Ovary (tissue), 3 donors: Measurements from ENCODE around the gene PGBD5.

Experiments used
- EP300 ChIP-seq: sonication (generic); formaldehyde crosslinking; IDR thresholded peaks from one replicate; pipeline ENCODE4 v1.6.1; 2017; ENCODE audit warnings: antibody characterized with exemption
- POLR2A ChIP-seq: fragments of 450-650 bp; IDR thresholded peaks from one replicate; pipeline ENCODE4 v1.6.1; 2017; ENCODE audit warnings: antibody characterized with exemption, mild to moderate bottlenecking, moderate library complexity
- TF ChIP-seq, protein P1 (sequence below), 3 donors: fragments of 450-650 bp in 2 of 3; fragments of 200-600 bp in 1 of 3; IDR thresholded peaks; one replicate each; pipeline versions ENCODE4 v1.5.1 to v1.8.0; 2016 to 2022; ENCODE audit warnings: antibody characterized with exemption in 3 of 3, mild to moderate bottlenecking in 1 of 3
- donor health status: DM: no; HTN: no; CAD: no.

DNA sequence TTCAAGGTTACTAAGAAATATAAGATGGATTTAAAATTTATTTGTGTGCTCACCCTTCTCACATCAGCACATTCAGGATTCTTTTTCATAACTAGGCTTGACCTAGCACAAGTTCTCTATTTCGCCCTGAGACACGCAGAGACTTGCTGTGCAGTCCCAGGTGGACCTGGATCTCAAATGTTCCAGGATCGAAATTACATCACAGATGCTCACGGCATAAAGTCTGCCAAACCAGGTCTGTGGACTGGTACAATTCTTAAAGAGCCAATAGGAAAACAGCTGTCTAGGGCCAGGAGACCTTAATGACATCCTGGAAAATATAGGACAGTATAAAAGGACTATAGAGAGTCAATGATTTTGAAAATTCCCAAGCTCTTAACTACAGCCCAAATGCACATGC, 2.2 kb downstream of the PGBD5 start:
- TF ChIP-seq, protein P1, sequence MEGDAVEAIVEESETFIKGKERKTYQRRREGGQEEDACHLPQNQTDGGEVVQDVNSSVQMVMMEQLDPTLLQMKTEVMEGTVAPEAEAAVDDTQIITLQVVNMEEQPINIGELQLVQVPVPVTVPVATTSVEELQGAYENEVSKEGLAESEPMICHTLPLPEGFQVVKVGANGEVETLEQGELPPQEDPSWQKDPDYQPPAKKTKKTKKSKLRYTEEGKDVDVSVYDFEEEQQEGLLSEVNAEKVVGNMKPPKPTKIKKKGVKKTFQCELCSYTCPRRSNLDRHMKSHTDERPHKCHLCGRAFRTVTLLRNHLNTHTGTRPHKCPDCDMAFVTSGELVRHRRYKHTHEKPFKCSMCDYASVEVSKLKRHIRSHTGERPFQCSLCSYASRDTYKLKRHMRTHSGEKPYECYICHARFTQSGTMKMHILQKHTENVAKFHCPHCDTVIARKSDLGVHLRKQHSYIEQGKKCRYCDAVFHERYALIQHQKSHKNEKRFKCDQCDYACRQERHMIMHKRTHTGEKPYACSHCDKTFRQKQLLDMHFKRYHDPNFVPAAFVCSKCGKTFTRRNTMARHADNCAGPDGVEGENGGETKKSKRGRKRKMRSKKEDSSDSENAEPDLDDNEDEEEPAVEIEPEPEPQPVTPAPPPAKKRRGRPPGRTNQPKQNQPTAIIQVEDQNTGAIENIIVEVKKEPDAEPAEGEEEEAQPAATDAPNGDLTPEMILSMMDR (IDR thresholded peaks at IDR 0.05), result no peak
- TF ChIP-seq EP300 (no peak), POLR2A (no peak)
